Measurements from ENCODE around the gene PUM1. TPM values are rescaled to one million over a fixed set of nuclear protein-coding genes. Genes with fewer than 3 reads are reported as not detected.

Gene PUM1
- total and polyA plus RNA-seq, 5 experiments from 2014 or later: 94.0 to 189 (median 126) TPM

- peaks cover 0 to 5% (median 1%) of the 10 kb centered on the region in 4 donors for H3K4me1 Mint-ChIP-seq
- H3K36me3 Mint-ChIP-seq: no peaks in the 10 kb centered on the region
- POLR2A ChIA-PET: no interaction called here
- no peaks in the 10 kb centered on the region for H3K9me3 Mint-ChIP-seq
- no peak for DNase-seq
- no peak overlapping the region for H3K4me3 Mint-ChIP-seq
- no peak overlapping the region for H3K27ac Mint-ChIP-seq
- H3K27me3 Mint-ChIP-seq: peaks cover 2 to 29% (median 14%) of the 10 kb centered on the region in 5 donors
- ATAC-seq: no peak
These were observed 181.9 kb downstream of the PUM1 start for GRCh38 chr1:30883389-30884172.

GRCh38 chr1:30882678-30883388 is 182.7 kb downstream of the PUM1 start:
- Mint-ChIP-seq H3K4me3 (no peak overlapping the region), H3K27me3 (peaks cover 2 to 34% (median 15%) of the 10 kb centered on the region in 5 donors)

More at GRCh38 chr1:30882678-30883388, 182.7 kb downstream of the PUM1 start:
- POLR2A ChIA-PET: no interaction called here
- Mint-ChIP-seq H3K36me3 (no peaks in the 10 kb centered on the region), H3K27ac (no peak overlapping the region), H3K4me1 (peaks cover 0 to 5% (median 1%) of the 10 kb centered on the region in 4 donors), H3K9me3 (no peaks in the 10 kb centered on the region)
- DNase-seq (no peak), ATAC-seq (no peak)

Other genes starting within 250 kb of the PUM1 start
- under 1 TPM; 0.16 to 0.66 TPM for gene SDC3, start 157.0 kb downstream of the PUM1 start, total RNA-seq
- gene SDC3, start 157.0 kb downstream of the PUM1 start, polyA plus RNA-seq: not detected
- gene NKAIN1, start 174.2 kb upstream of the PUM1 start, total RNA-seq: not detected
- gene NKAIN1, start 174.2 kb upstream of the PUM1 start, polyA plus RNA-seq: not detected
- gene SNRNP40, start 231.1 kb upstream of the PUM1 start, total RNA-seq: 10 to 100 TPM; 69.6 to 76.6 TPM
- 100 to 1,000 TPM in 1 of 3 donors, 10 to 100 TPM in 2; 83.9 to 109 (median 96.2) TPM for gene SNRNP40, start 231.1 kb upstream of the PUM1 start, polyA plus RNA-seq
- 10 to 100 TPM; 19.0 to 23.1 TPM for gene ZCCHC17, start 231.3 kb upstream of the PUM1 start, total RNA-seq
- 10 to 100 TPM; 39.5 to 48.2 (median 45.4) TPM for gene ZCCHC17, start 231.3 kb upstream of the PUM1 start, polyA plus RNA-seq